ENCODE results near the gene GAPVD1. TPM values are rescaled to one million over a fixed set of nuclear protein-coding genes. Genes with fewer than 3 reads are reported as not detected.
A peak's percentile ranks its signal among the peaks of the same experiment; 100 is the strongest.

GAPVD1 gene
- total and polyA plus RNA-seq, 2 of the 8 experiments (the other 6 are each of a cell fraction or from before 2014, with no cell fraction given), result 5.5 to 40.5 TPM

DNA sequence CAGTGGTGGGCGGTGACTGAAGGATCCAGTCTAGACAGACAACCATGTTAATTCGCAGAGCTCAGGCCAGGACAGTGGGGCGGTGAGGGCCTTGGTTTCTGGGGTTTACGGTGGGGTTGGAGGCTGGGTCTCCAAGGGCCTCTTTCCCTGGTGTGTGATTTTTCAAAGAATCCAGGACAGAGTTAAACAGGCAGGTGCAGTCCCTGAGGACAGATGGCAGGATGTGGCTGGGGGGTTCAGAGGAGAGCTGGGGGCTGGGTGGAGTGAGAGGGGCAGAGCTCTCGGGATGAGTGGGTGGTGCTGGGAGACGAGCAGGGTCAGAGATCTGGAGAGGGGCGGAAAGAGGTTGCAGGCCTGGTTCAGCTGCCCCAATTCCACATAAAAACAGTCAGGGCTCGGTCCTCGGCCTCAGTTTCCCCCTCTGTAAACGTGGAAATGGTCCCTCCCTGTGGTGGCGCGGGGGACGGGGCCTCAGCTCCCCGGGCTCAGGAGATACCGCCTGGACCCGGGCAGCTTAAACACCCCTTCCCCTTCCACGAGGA lies 145.9 kb downstream of the GAPVD1 start:
- H4K91ac ChIP-seq (replicated peaks; ENCODE audit: insufficient read length, low read length), result peak overlapping the region; percentile 40
- no peak overlapping the region for H2BK20ac ChIP-seq (ENCODE audit: low read length)
- H2BK12ac ChIP-seq (ENCODE audit: low read depth, low read length), result no peak overlapping the region
- 68% methylated on average over 8 of the region's 17 CpGs; no CpG with 5 or more reads in 1 of the 2 experiments for WGBS, 2 experiments (ENCODE audit: extremely low coverage in 1 of 2, insufficient coverage in 1 of 2, insufficient read length in 1 of 2, insufficient replicate concordance in 2 of 2, low coverage in 1 of 2, low lambda C conversion rate in 2 of 2, missing lambda C conversion rate in 1 of 2)
- H3K79me1 ChIP-seq (ENCODE audit: low read depth, low read length), result no peaks in the 10 kb centered on the region
- no peak overlapping the region for H2AFZ ChIP-seq (ENCODE audit: low read length)
- peak overlapping the region; percentile 40 to 86; a peak in 3 of 4 replicates for H3K4me2 ChIP-seq (ENCODE audit: insufficient read depth in 1 of 2, low read depth in 2 of 2, low read length in 2 of 2)
- no peak for DNase-seq (ENCODE audit: low read depth in 1 of 2, low spot score in 2 of 2)
- no peak overlapping the region for H3K23ac ChIP-seq (ENCODE audit: insufficient read length)
- H3K18ac ChIP-seq (ENCODE audit: extremely low read depth, low read length), result peak overlapping the region; percentile 60; the same call in 1 of the 2 replicates
- CTCF ChIA-PET (ENCODE audit: partially characterized antibody), result interaction anchor here (0.5 to 3.9 kb wide), 45 partner anchors 8 to 991 kb away, joined by 3 to 14 read pairs (median 4); no protein-coding TSS in a partner anchor
- no peak overlapping the region for H2AK5ac ChIP-seq (ENCODE audit: low read depth, low read length)
- H3K9ac ChIP-seq (replicated peaks in 1 of 4; ENCODE audit: extremely low read depth in 1 of 4, low read depth in 3 of 4, low read length in 3 of 4), result peak overlapping the region in 1 of 4 experiments; percentile 5; a peak in 1 of 7 replicates
- no peak overlapping the region for H3K4ac ChIP-seq (replicated peaks; ENCODE audit: insufficient read length, low read depth, low read length)
- H2BK120ac ChIP-seq (replicated peaks; ENCODE audit: low read depth, low read length), result no peak overlapping the region
- H3K27ac ChIP-seq (ENCODE audit: low read depth, low read length), result no peak overlapping the region
- no peak overlapping the region for H3K14ac ChIP-seq (ENCODE audit: insufficient read length)
- no peak overlapping the region for H4K5ac ChIP-seq (ENCODE audit: insufficient read length, low read depth, low read length)
- H3K56ac ChIP-seq (replicated peaks; ENCODE audit: insufficient read length, low read depth, low read length), result no peak overlapping the region
- POLR2A ChIA-PET (ENCODE audit: partially characterized antibody), result interaction anchor here (0.6 to 1.0 kb wide), 3 partner anchors 14 to 251 kb away, joined by 3 to 4 read pairs (median 3); no protein-coding TSS in a partner anchor
- H3K36me3 ChIP-seq (ENCODE audit: control insufficient read depth in 2 of 4, insufficient read depth in 4 of 4, low read length in 3 of 4), result no peaks in the 10 kb centered on the region
- H3K79me2 ChIP-seq (ENCODE audit: control insufficient read depth in 1 of 2, insufficient read depth in 2 of 2, low read length in 2 of 2), result no peaks in the 10 kb centered on the region
- H2BK15ac ChIP-seq (ENCODE audit: low read length), result no peak overlapping the region
- peaks cover 0 to 8% of the 10 kb centered on the region in 2 experiments for H4K20me1 ChIP-seq (replicated peaks in 1 of 2; ENCODE audit: control insufficient read depth in 1 of 2, insufficient read depth in 2 of 2, low read length in 2 of 2)
- peak overlapping the region in 3 of 4 experiments; percentile 50 to 69 (median 55); a peak in 6 of 8 replicates for H3K4me3 ChIP-seq (ENCODE audit: extremely low read depth in 1 of 4, insufficient read depth in 2 of 4, low read depth in 3 of 4, low read length in 4 of 4)
- peaks cover 0 to 2% (median 0%) of the 10 kb centered on the region in 4 experiments; a peak in 2 of 7 replicates for H3K4me1 ChIP-seq (replicated peaks in 1 of 4; ENCODE audit: control insufficient read depth in 3 of 4, insufficient read depth in 4 of 4, low read length in 3 of 4)
- H3K23me2 ChIP-seq (ENCODE audit: low read depth, low read length), result peaks cover 11% of the 10 kb centered on the region; the same call in 1 of the 2 replicates
- H2BK5ac ChIP-seq (ENCODE audit: low read depth, low read length), result no peak overlapping the region
- H3K27me3 ChIP-seq (replicated peaks in 1 of 4; ENCODE audit: control insufficient read depth in 3 of 4, extremely low read depth in 1 of 4, insufficient read depth in 3 of 4, low read length in 3 of 4), result peaks cover 0 to 13% (median 7%) of the 10 kb centered on the region in 4 experiments; a peak in 5 of 7 replicates
- no peaks in the 10 kb centered on the region for H3K9me3 ChIP-seq (ENCODE audit: insufficient read depth in 2 of 2, low read depth in 1 of 2, low read length in 1 of 2)
- FAIRE-seq, result no peak
- H4K8ac ChIP-seq (ENCODE audit: extremely low read depth, insufficient read depth, low read length), result peak overlapping the region; percentile 86
- TF ChIP-seq, protein P1, sequence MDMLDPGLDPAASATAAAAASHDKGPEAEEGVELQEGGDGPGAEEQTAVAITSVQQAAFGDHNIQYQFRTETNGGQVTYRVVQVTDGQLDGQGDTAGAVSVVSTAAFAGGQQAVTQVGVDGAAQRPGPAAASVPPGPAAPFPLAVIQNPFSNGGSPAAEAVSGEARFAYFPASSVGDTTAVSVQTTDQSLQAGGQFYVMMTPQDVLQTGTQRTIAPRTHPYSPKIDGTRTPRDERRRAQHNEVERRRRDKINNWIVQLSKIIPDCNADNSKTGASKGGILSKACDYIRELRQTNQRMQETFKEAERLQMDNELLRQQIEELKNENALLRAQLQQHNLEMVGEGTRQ (IDR thresholded peaks at IDR 0.05; ENCODE audit: low read length), result no peak
- no peak for TF ChIP-seq TAF7 (optimal IDR thresholded peaks at IDR 0.05; ENCODE audit: borderline replicate concordance, low read depth, low read length)
- TF ChIP-seq SIN3A (conservative IDR thresholded peaks at IDR 0.05 in 1 of 2, IDR thresholded peaks at IDR 0.05 in 1 of 2; ENCODE audit: low read depth in 1 of 2, low read length in 2 of 2), result no peak
- no peak for TF ChIP-seq TCF12 (IDR thresholded peaks at IDR 0.05; ENCODE audit: low read depth, low read length)
- TF ChIP-seq KDM4A (IDR thresholded peaks at IDR 0.05; ENCODE audit: low read depth, low read length, severe bottlenecking), result no peak
- TF ChIP-seq, protein P2, sequence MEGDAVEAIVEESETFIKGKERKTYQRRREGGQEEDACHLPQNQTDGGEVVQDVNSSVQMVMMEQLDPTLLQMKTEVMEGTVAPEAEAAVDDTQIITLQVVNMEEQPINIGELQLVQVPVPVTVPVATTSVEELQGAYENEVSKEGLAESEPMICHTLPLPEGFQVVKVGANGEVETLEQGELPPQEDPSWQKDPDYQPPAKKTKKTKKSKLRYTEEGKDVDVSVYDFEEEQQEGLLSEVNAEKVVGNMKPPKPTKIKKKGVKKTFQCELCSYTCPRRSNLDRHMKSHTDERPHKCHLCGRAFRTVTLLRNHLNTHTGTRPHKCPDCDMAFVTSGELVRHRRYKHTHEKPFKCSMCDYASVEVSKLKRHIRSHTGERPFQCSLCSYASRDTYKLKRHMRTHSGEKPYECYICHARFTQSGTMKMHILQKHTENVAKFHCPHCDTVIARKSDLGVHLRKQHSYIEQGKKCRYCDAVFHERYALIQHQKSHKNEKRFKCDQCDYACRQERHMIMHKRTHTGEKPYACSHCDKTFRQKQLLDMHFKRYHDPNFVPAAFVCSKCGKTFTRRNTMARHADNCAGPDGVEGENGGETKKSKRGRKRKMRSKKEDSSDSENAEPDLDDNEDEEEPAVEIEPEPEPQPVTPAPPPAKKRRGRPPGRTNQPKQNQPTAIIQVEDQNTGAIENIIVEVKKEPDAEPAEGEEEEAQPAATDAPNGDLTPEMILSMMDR (IDR thresholded peaks at IDR 0.05; ENCODE audit: control extremely low read depth in 1 of 3, insufficient read depth in 1 of 3, low read depth in 1 of 3, low read length in 3 of 3), result no peak
- no peak for TF ChIP-seq SIX5 (IDR thresholded peaks at IDR 0.05; ENCODE audit: low read depth, low read length)
- no peak for TF ChIP-seq BCL11A (IDR thresholded peaks at IDR 0.05; ENCODE audit: low read depth in 2 of 2, low read length in 2 of 2)
